HL-60 (cell line): ENCODE measurements around the gene HORMAD2.
A peak's percentile ranks its signal among the peaks of the same experiment; 100 is the strongest.

Experiments
- DNase-seq, 2 experiments: peaks; one replicate each; pipeline ENCODE4 v3.0.0-alpha.2; 2010 to 2020; ENCODE audit warnings: low read depth in 1 of 2, low spot score in 1 of 2
- H3K27ac ChIP-seq: fragments of 250-450 bp; sonication (Bioruptor Pico); replicated peaks from 2 replicates; pipeline ENCODE4 v1.5.1; 2020; ENCODE audit warnings: mild to moderate bottlenecking, moderate library complexity
- H3K27me3 ChIP-seq: fragments of 250-450 bp; sonication (Bioruptor Pico); 2 replicates; pipeline ENCODE4 v1.5.1; 2021; ENCODE audit warnings: mild to moderate bottlenecking, moderate library complexity; ENCODE audit not compliant: insufficient read depth, poor library complexity, severe bottlenecking
- H3K4me3 ChIP-seq: replicated peaks from 2 replicates; pipeline ENCODE4 v1.5.1; 2011; ENCODE audit warnings: mild to moderate bottlenecking, control low read depth, low read length; ENCODE audit not compliant: insufficient read depth
- CTCF ChIP-seq: IDR thresholded peaks from one replicate; pipeline ENCODE4 v1.5.1; 2011; ENCODE audit warnings: low read length, control low read depth, inconsistent platforms; ENCODE audit not compliant: insufficient read depth
- GABPA ChIP-seq: IDR thresholded peaks from 2 replicates; pipeline ENCODE4 v1.6.1; 2012; ENCODE audit warnings: low read depth
- POLR2AphosphoS5 ChIP-seq: IDR thresholded peaks from 2 replicates; pipeline ENCODE4 v1.6.1; 2012; ENCODE audit warnings: low read depth
- REST ChIP-seq: IDR thresholded peaks from 2 replicates; pipeline ENCODE4 v1.6.1; 2012; ENCODE audit warnings: low read depth; ENCODE audit not compliant: insufficient replicate concordance
- SPI1 ChIP-seq: IDR thresholded peaks from 2 replicates; pipeline ENCODE4 v1.6.1; 2012; ENCODE audit warnings: low read depth, mild to moderate bottlenecking, borderline replicate concordance

Gene HORMAD2

GRCh38 chr22:30036656-30037055 is 43.6 kb upstream of the HORMAD2 start:
- Histone ChIP-seq H3K27me3 (no peaks in the 10 kb centered on the region), H3K4me3 (no peak overlapping the region), H3K27ac (no peak overlapping the region)
- no peak for DNase-seq
- TF ChIP-seq POLR2AphosphoS5 (no peak), SPI1 (no peak), REST (no peak), CTCF (no peak), GABPA (no peak)

- TF ChIP-seq GABPA (no peak), CTCF (no peak), POLR2AphosphoS5 (no peak), REST (no peak), SPI1 (no peak)
- no peak for DNase-seq
- no peak overlapping the region for H3K27ac ChIP-seq
- H3K4me3 ChIP-seq = no peak overlapping the region
- no peaks in the 10 kb centered on the region for H3K27me3 ChIP-seq
Observed at GRCh38 chr22:30038219-30038618, 42.0 kb upstream of the HORMAD2 start.

GRCh38 chr22:30040499-30041260 is 39.6 kb upstream of the HORMAD2 start:
- DNase-seq = peak; percentile 47 to 70
- peak overlapping the region; percentile 2; the same call in 1 of the 2 replicates for H3K27ac ChIP-seq
- TF ChIP-seq SPI1 (no peak), POLR2AphosphoS5 (0 out of 2 replicates have a peak, but pooled peaks have one; percentile 26)
- no peak overlapping the region for H3K4me3 ChIP-seq
- H3K27me3 ChIP-seq = no peaks in the 10 kb centered on the region

GRCh38 chr22:30041475-30041874 is 38.8 kb upstream of the HORMAD2 start:
- H3K27me3 ChIP-seq = no peaks in the 10 kb centered on the region

More at GRCh38 chr22:30041475-30041874, 38.8 kb upstream of the HORMAD2 start:
- TF ChIP-seq POLR2AphosphoS5 = no peak
- H3K27ac ChIP-seq = no peak overlapping the region
- DNase-seq = no peak
- H3K4me3 ChIP-seq = no peak overlapping the region
